ENCODE measurements around the gene NCOA7. TPM values are rescaled to one million over a fixed set of nuclear protein-coding genes. Genes with fewer than 3 reads are reported as not detected.
"Not testable (repeated sequence)": the region's sequence is repeated elsewhere in the genome, so short reads cannot be mapped to it uniquely, and the experiment has no call there.

NCOA7 gene
- total RNA-seq, 1 experiment from 2014 or later: 40.2 TPM

DNA sequence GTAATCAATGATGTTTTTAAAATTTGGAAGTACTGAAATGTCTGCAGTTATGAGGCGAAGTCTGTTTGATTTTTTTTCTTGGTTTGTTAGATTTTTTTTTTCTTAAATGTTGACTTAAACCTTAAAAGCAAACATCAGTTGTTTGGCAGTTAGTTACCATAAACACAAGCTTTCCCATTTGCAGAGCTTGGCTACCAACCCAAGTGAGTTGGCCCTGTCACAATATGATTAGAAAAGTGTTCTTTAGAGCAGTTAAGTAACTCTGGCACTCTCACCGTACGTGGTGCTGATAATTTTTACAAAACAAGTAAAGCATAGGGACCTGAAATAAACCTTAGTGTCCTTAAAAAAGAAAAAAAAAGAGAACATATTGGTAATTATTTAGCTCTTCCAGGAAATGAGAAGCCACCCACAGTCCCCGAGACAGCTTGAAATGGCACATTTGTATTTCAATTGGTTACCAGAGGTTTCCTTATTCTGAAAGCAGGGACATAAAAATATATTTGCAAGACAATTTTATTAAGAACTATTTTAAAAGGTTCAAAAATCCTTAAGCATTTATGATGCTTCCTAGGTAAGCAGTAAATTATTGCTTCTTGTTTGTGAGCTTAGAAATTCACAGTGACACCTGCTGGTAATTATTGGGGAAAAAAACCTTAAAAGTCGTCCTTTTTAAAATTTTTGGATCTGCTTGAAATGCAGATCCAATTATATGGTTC is 37.4 kb upstream of the NCOA7 start:
- DNase-seq (ENCODE audit: low read depth): no peak

DNA sequence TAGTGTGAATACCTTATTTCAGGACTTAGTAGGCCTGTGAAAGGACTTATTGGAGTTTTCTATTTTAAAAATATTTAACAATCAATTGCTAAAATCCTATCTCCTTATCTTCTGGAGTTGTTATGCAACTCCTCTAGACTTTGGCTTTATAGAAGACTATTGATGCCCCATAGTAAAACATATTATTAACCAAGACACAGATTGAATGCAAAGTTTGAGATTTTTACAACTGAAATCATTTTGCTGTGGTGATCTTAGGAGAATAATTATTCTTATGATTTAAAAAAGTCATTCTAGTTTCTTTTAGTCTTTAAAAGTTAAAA is 36.9 kb upstream of the NCOA7 start:
- DNase-seq (ENCODE audit: low read depth): no peak

DNA sequence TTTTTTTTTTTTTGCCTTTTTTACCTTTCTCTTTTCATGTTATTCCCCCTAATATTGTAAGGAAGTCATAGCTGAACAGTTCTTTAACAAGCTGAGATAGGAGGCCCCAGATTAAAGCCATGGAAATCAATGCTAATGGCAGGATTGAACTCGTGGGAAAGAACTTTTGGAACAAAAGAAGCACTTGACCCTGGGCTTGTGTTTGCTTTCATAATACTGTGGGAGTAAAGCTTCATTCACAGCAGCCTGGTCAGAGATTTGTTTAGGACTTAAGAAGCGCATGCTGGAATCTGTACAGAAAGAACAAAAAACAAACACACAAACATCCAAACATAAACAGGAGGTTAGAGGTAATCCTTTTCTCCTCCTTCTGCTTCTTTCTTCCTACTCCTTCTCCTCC is 36.2 kb upstream of the NCOA7 start:
- no peak for DNase-seq (ENCODE audit: low read depth)

DNA sequence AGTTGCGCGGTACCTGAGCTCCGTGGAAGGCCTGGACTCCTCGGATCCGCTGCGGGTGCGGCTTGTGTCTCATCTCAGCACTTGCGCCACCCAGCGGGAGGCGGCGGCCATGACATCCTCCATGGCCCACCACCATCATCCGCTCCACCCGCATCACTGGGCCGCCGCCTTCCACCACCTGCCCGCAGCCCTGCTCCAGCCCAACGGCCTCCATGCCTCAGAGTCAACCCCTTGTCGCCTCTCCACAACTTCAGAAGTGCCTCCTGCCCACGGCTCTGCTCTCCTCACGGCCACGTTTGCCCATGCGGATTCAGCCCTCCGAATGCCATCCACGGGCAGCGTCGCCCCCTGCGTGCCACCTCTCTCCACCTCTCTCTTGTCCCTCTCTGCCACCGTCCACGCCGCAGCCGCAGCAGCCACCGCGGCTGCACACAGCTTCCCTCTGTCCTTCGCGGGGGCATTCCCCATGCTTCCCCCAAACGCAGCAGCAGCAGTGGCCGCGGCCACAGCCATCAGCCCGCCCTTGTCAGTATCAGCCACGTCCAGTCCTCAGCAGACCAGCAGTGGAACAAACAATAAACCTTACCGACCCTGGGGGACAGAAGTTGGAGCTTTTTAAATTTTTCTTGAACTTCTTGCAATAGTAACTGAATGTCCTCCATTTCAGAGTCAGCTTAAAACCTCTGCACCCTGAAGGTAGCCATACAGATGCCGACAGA is 31.4 kb upstream of the NCOA7 start:
- DNase-seq (ENCODE audit: low read depth): no peak

DNA sequence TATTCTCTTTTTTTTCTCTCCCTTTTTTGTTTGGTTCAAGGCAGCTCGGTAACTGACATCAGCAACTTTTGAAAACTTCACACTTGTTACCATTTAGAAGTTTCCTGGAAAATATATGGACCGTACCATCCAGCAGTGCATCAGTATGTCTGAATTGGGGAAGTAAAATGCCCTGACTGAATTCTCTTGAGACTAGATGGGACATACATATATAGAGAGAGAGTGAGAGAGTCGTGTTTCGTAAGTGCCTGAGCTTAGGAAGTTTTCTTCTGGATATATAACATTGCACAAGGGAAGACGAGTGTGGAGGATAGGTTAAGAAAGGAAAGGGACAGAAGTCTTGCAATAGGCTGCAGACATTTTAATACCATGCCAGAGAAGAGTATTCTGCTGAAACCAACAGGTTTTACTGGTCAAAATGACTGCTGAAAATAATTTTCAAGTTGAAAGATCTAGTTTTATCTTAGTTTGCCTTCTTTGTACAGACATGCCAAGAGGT is 30.8 kb upstream of the NCOA7 start:
- DNase-seq (ENCODE audit: low read depth): no peak

DNA sequence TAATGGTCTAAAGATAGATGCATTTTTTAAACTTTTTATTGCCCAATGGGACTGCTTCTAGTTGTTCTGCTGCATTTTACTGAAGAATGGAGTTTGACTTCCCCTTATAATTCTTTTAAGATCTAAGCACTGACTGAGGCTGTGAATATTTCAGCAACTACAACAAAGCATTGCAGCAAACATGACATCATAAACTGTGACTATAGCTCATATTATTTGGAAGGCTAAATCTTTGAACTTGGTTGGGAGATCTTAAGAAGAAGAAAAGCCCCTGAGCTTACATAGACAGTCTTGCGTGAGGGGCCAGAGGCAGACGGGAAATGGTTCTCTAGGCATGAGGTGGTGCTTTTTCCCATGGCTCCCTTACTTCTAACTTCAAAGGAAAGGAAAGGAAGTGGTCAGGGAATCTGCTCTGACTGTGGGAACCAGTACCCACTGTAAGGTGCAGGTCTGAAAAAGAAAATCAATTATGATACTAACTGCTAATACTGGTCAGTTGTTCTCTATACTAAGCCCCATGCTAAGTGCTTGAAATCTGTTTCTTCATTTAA is 26.6 kb upstream of the NCOA7 start:
- no peak for DNase-seq (ENCODE audit: low read depth)

DNA sequence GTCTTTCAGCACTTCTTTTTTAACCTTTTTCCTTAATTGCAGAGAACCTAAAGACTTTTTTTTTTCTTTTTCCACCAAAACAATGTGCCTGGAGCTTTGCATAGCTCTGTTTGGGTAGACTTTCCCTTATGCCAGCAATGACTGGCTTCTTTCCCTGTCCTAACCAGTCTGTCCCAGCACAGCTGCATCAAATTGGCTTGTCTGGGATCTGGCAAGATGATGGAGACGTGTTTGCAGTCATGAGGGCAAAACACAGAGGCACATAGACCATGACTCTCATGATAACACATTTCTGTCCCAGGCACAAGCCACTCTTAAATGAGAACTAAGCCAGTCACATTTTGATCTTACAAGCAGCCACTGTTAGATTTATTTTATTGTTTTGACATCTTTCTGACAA is 24.8 kb upstream of the NCOA7 start:
- DNase-seq (ENCODE audit: low read depth): no peak

DNA sequence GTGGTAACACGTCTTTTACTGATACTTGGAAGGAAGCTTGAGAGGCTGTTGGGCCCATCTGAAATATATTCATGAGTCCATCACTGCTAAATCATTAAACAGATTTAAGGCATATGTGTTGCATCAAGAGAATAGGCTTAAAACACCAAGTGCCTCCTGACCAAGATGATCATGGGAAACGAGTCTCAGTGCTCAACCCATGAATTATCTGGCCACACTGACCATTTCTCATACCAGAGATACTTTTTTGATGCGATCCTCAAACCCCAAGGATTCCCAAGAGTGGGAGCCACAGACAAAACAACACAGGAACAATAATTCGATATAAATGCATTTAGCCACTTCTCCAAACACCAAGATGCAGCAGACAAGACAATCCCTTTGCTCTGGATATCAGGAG is 24.1 kb upstream of the NCOA7 start:
- no peak for DNase-seq (ENCODE audit: low read depth)

DNA sequence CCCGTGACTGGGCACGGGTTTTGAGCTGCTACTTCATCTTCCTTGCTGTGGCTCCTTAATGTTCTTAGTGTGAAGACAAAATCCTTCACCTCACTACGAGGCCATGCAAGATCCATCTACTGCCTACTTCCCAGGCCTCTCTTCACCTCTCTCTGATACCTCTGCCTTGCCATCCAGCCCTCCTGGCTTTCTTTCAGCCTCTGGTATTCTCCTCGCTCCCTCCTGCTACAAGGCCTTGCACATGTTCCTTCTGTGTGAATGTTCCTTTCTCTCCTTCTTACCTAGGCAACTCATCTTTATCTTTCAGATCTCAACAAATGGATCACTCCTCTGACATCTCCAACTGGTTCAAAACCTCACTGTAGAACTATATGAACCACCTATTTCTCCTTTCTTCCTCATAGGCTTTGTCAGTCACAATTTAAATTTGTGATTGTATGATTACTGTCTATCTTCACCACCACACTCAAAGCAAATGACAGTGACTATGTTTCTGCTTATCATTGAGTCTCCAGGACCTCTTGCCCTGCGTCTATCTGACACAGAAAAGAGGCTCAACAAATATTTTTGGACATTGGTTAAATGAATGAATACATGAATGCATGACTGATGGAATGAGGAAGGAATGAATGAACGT is 21.5 kb upstream of the NCOA7 start:
- no peak for DNase-seq (ENCODE audit: low read depth)

DNA sequence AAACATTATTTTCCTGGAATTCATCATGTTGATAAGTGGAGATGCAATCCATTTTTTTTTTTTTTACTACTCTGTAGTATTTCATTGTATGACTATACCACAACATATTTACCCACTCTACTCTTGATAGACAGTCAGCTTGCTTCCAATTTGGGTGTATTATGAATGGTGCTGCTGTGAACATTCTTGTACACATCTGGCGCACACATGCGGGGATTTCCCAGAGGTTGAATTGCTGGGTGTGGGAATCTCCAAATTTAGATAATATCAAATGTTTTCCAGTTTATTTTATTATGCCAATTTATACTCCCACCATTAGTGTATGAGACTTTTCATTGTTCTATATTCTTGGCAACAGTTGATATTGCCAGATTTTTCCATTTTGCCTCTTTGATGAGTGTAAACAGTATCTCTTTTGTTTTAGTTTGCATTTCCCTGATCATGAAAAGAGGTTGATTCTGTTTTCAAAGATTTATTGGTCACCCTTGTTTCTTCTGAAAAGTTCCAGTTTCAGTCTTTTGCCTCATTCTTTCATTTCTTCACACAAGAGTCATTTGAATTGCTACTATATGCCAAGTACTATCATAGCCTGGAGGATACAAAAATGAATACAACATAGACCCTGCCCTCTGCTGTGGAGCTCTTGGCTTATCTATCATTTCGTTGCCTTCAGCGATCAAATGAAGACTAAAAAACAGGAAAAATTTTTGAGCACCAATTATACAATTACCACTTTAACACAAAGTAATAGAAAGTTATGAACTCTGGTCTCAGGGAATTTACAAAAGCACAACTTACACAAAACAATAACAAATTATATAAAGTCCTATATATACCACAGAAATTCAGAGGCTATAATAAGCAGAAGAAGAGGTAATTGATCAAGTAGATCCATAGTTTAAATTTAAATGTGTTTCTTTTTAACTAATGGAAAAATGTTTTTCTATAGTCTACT is 17.1 kb upstream of the NCOA7 start:
- peak; percentile 26 for DNase-seq (ENCODE audit: low read depth)

DNA sequence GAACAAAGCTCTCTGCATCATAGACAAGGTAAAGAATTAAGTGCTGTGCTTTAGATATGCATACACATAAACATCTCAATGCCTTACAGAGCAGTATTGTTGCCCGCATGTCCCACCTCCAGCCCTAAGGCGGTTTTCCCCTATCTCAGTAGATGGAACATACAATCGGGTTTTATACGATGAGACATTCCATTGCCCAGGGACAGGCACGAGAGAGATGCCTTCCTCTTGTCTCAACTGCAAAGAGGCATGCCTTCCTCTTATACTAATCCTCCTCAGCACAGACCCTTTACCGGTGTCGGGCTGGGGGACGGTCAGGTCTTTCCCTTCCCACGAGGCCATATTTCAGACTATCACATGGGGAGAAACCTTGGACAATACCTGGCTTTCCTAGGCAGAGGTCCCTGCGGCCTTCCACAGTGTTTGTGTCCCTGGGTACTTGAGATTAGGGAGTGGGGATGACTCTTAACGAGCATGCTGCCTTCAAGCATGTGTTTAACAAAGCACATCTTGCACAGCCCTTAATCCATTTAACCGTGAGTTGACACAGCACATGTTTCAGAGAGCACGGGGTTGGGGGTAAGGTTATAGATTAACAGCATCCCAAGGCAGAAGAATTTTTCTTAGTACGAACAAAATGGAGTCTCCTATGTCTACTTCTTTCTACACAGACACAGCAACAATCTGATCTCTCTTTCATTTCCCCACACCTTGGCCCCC is 14.5 kb upstream of the NCOA7 start:
- DNase-seq (ENCODE audit: low read depth): not testable (repeated sequence)

DNA sequence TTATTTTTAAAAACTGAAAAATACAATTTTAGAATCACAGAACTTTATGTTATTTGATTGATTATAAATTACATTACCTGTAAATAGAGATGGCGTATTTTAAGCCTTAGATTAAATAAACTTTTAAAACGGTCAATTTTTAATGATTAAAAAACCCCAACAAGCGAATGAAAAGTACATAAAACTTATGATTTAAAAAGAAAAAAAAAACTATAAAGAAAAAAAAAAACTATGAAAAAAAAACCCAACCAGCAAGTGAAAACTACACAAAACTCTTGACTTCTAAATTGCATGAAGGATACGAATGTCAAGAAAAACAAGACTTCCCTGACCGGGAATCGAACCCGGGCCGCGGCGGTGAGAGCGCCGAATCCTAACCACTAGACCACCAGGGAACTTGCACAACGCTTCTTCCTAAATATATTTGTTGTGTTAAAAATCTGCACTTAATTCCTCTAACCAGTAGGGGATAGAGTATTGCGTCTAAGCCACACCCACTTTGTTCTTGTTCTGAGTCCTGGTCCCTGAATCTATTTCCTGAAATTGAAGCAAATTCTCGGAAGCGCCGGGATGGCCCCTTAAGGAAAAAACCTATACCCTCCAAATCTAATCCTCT is 10.7 kb upstream of the NCOA7 start:
- peak; percentile 86 for DNase-seq (ENCODE audit: low read depth)

DNA sequence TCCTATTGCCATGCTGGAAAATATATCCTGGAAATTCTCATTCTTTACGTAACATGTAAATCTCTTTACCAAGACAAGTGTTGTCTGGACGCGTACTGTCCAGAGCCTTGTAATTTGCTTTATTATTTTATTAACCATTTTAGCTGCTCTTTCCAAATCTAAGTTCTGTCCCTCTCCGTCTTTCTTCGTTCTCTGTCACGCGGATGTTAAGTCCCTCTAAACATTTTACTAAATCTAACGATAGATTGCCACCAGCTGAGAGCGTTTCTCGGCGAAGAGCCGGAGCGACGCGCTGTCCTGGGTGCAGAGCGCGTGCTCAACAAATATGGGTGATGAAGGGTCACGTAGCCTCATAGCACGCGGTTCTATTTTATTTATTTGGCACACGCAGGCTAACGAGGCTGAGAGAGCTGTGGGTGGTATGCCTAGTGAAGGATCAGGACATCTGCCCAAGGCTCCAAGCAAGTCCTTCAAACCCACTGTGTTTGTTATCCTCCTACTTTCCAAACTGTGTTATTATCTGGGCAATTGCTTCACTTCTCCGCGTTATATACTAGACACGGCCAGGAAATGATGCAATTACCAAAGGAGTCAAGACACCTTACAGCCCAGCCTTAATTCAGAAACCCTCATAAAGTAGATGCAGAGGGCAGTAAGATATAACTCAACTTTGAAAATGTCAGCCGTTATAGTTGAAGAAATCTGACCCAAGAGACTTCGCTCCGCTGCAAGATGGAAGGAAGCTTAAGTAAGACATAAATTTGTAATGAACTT is 10.0 kb upstream of the NCOA7 start:
- DNase-seq (ENCODE audit: low read depth): peak; percentile 74

DNA sequence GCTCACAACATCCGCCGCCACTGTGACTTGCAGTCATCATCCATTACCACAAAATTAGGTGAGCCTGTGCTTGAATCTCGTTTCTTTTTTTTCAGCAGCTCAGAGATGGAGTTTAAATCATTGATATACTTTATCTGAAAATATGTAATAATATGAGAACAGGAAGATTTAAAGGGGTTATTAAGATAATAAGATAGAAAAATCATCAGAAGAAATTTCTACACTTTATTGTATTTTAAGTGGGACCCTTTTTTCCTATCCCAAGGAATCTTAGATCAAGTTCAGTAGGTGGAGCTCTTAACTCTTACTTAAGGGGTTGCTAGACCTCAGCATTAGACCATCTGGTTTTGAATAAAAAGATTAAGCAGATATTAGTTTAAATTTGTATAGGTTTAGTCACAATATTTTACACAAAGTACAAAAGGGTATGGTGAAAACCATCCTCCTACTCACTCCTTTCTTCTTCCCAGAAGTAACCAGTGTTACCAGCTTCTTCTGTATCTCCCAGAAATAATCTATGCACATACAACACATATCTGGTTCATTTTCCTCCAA is 9.4 kb upstream of the NCOA7 start:
- peak; percentile 65 for DNase-seq (ENCODE audit: low read depth)

DNA sequence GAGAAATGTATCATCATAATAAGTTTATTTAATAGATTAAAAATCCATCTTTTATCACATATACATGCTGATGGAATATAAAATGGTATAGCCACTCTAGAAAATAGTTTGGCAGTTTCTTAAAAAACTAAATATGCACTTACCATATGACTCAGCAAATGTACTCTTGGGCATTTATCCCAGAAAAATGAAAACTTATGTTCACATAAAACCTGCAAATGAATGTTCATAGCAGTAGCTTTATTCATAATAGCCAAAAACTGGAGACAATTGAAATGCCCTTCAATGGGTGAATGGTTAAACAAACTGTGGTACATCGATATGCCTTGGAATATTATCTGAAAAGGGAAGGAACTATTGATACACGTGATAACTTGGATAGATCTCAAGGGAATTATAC is 6.4 kb upstream of the NCOA7 start:
- DNase-seq (ENCODE audit: low read depth): no peak

DNA sequence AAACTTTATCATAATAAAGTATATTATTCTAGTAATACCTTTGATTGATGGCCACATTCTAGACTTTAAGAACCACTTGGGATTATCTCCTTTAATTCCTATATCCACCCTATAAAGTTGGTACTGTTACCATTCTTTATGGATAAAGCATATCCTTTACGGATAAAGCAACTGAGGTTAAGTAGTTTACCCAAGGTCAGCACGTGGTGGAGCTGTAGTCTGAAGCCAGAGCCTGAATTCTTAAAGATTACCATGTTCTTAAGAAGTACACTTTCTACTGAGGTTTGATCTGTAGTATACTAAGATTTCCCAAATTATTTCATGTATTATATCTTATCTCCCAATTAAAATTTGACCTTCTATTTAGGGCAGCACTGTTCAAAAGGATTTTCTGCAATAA is 3.0 kb upstream of the NCOA7 start:
- DNase-seq (ENCODE audit: low read depth): no peak

DNA sequence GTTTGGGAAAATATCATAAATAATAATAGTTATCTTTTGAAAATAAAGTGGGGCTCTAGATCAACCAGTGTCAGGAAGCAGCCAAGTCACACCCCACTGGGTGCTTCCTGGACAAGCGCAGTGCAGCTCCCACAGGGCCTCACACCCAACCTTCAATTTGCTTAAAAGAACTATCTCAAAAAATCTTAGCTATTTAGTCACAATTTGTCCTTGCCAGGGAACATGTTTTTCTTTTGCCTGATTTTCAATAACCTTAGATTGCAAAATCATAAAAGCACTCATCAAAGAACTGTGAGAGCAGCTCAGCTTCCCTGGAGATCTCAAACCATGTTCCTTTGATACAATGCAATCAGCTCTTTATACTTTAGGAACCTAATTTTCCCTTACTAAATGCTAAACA is 1.6 kb upstream of the NCOA7 start:
- no peak for DNase-seq (ENCODE audit: low read depth)

DNA sequence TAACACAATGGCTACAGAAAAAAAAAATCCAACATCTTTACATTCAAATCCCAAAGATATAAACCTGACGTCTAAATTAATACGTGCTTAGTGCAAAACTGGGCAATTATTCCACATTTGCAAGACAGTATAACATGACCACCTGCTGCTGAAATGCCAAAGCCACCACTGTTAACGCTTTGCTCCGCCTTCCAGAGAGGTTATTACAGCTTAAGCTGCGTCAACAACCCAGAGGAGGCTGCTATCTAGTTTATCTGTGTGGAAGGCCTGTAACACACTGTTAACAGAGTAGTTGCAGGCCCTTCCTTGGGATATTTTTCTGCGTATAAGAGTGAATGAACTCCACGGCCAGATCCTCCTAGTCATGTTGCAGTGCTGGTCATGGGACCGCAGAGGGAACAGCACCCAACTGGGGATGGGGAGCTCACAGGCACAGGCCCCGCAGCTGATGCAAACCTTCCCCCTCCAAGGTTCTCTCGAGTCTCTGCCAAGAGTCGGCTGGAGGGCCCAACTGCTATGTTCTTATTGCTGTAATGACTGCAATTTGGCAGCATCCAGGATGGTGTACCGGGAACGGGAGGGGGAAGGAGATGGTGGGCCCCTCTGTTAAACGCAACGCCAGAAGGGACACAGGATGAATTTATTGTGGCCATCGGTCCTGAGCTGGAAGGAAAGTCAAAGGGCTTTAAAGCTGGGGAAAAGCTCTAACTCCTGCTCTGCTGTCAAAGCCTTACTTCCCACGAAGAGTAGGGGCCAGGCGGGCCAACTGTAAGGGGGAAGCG is 993 bp upstream of the NCOA7 start:
- DNase-seq (ENCODE audit: low read depth): peak; percentile 49

Data from Daoy (cell line).